PFSK-1 (cell line): ENCODE data around the gene BAK1.

Experiments
- POLR2AphosphoS5 ChIP-seq: IDR thresholded peaks from 2 replicates; pipeline ENCODE4 v1.6.1; 2012; ENCODE audit warnings: low read depth, mild to moderate bottlenecking, control low read depth, low read length, moderate library complexity
- SIN3A ChIP-seq: IDR thresholded peaks from 2 replicates; pipeline ENCODE4 v1.6.1; 2012; ENCODE audit warnings: mild to moderate bottlenecking, low read length, moderate library complexity, borderline replicate concordance; ENCODE audit not compliant: insufficient read depth
- TAF1 ChIP-seq: IDR thresholded peaks from 2 replicates; pipeline ENCODE4 v1.6.1; 2012; ENCODE audit warnings: low read length, control low read depth, borderline replicate concordance; ENCODE audit not compliant: insufficient read depth

GRCh38 chr6:33581186-33581585 lies 1.1 kb upstream of the BAK1 start:
- TF ChIP-seq SIN3A, result no peak
- TF ChIP-seq TAF1, result no peak
- TF ChIP-seq POLR2AphosphoS5, result no peak
